Forelimb muscle (tissue), 1 donor: ENCODE data around the gene CEP72. TPM values are rescaled to one million over a fixed set of nuclear protein-coding genes. Genes with fewer than 3 reads are reported as not detected.
"Not testable (repeated sequence)": the region's sequence is repeated elsewhere in the genome, so short reads cannot be mapped to it uniquely, and the experiment has no call there.

Source experiments
- DNase-seq: peaks from one replicate; pipeline ENCODE4 v3.0.0-alpha.2; 2013; ENCODE audit warnings: low read depth
- polyA plus RNA-seq: library from polyadenylated mRNA; unstranded; fragments of 120-200 nt; gene quantifications from one replicate; pipeline ENCODE4 v1.2.1, GENCODE V29; 2013; ENCODE audit not compliant: insufficient read length

Gene CEP72
- polyA plus RNA-seq, 1 donor, result 3.5 TPM

- no peak for DNase-seq
Measured at GRCh38 chr5:617896-618295, 5.8 kb downstream of the CEP72 start.

- no peak for DNase-seq
Measured at GRCh38 chr5:618450-618849, 6.3 kb downstream of the CEP72 start.

- DNase-seq, result no peak
Measured at GRCh38 chr5:619444-619843, 7.3 kb downstream of the CEP72 start.

- DNase-seq, result no peak
Measured at GRCh38 chr5:620152-620551, 8.0 kb downstream of the CEP72 start.

- no peak for DNase-seq
Measured at GRCh38 chr5:620586-621180, 8.5 kb downstream of the CEP72 start.

GRCh38 chr5:621341-621761, 9.2 kb downstream of the CEP72 start:
- DNase-seq, result no peak

GRCh38 chr5:622359-622758, 10.2 kb downstream of the CEP72 start:
- no peak for DNase-seq

- no peak for DNase-seq
Measured at GRCh38 chr5:622946-623522, 10.9 kb downstream of the CEP72 start.

GRCh38 chr5:623531-623930, 11.4 kb downstream of the CEP72 start:
- DNase-seq, result no peak

GRCh38 chr5:624118-624950, 12.2 kb downstream of the CEP72 start:
- no peak for DNase-seq

- DNase-seq, result no peak
Measured at GRCh38 chr5:624951-625230, 12.8 kb downstream of the CEP72 start.

GRCh38 chr5:625516-625915, 13.4 kb downstream of the CEP72 start:
- no peak for DNase-seq

- no peak for DNase-seq
Measured at GRCh38 chr5:626850-627249, 14.7 kb downstream of the CEP72 start.

- no peak for DNase-seq
Measured at GRCh38 chr5:627840-628239, 15.7 kb downstream of the CEP72 start.

- not testable (repeated sequence) for DNase-seq
Measured at GRCh38 chr5:628351-629205, 16.4 kb downstream of the CEP72 start.

- no peak for DNase-seq
Measured at GRCh38 chr5:633501-633955, 21.4 kb downstream of the CEP72 start.

GRCh38 chr5:634191-634590, 22.1 kb downstream of the CEP72 start:
- DNase-seq, result no peak

- no peak for DNase-seq
Measured at GRCh38 chr5:635306-636055, 23.3 kb downstream of the CEP72 start.

GRCh38 chr5:636951-637350, 24.8 kb downstream of the CEP72 start:
- no peak for DNase-seq

GRCh38 chr5:637581-638450, 25.7 kb downstream of the CEP72 start:
- DNase-seq, result no peak
